HCT116 (cell line): ENCODE data around the gene CRIP2.

Experiments
- CEBPB ChIP-seq: IDR thresholded peaks from 2 replicates; pipeline ENCODE4 v1.6.1; 2012; ENCODE audit warnings: low read depth
- CTCF ChIP-seq, 3 experiments: fragments of 200-600 bp in 1 of 3; sonication (generic) in 1 of 3; IDR thresholded peaks in 2 of 3; conservative IDR thresholded peaks in 1 of 3; 2 replicates each; pipeline ENCODE4 v1.5.1; 2012 to 2017; ENCODE audit warnings: low read depth in 2 of 3, low read length in 2 of 3, antibody characterized with exemption in 1 of 3, borderline replicate concordance in 1 of 3, control low read depth in 1 of 3, mild to moderate bottlenecking in 1 of 3, mixed read lengths in 1 of 3, mixed run types in 1 of 3, moderate library complexity in 1 of 3; ENCODE audit not compliant: insufficient read depth in 1 of 3
- POLR2A ChIP-seq: IDR thresholded peaks from 2 replicates; pipeline ENCODE4 v1.7.0; 2011; ENCODE audit warnings: borderline replicate concordance; ENCODE audit not compliant: insufficient read depth, insufficient read length; ENCODE audit errors: extremely low read depth
- POLR2AphosphoS5 ChIP-seq: IDR thresholded peaks from 2 replicates; pipeline ENCODE4 v1.6.1; 2011; ENCODE audit warnings: mild to moderate bottlenecking, low read depth, low read length, moderate library complexity
- REST ChIP-seq: IDR thresholded peaks from 2 replicates; pipeline ENCODE4 v1.6.1; 2012; ENCODE audit warnings: low read depth
- SIN3A ChIP-seq: IDR thresholded peaks from 2 replicates; pipeline ENCODE4 v1.6.1; 2012; ENCODE audit warnings: low read depth
- SRF ChIP-seq: IDR thresholded peaks from 2 replicates; pipeline ENCODE4 v1.6.1; 2012; ENCODE audit warnings: low read depth
- TCF7L2 ChIP-seq: IDR thresholded peaks from 2 replicates; pipeline ENCODE4 v1.7.0; 2011; ENCODE audit warnings: borderline replicate concordance, inconsistent platforms; ENCODE audit not compliant: insufficient read depth, insufficient read length; ENCODE audit errors: extremely low read depth
- YY1 ChIP-seq: IDR thresholded peaks from 2 replicates; pipeline ENCODE4 v1.6.1; 2011; ENCODE audit warnings: low read length, low read depth, moderate library complexity, mild to moderate bottlenecking; ENCODE audit not compliant: insufficient replicate concordance; ENCODE audit errors: extremely low read depth
- ZBTB33 ChIP-seq: IDR thresholded peaks from 2 replicates; pipeline ENCODE4 v1.6.1; 2011; ENCODE audit warnings: mild to moderate bottlenecking, low read length, moderate library complexity; ENCODE audit not compliant: insufficient replicate concordance; ENCODE audit errors: extremely low read depth
- ZNF274 ChIP-seq: fragments of 200-500 bp; sonication (Bioruptor generic); IDR thresholded peaks from 2 replicates; pipeline ENCODE4 v1.6.1; 2014; ENCODE audit warnings: mild to moderate bottlenecking, low read depth, low read length, inconsistent platforms
- TF ChIP-seq, protein P1 (sequence below): IDR thresholded peaks from 2 replicates; pipeline ENCODE4 v1.6.1; 2012
- TF ChIP-seq, protein P2 (sequence below): IDR thresholded peaks from 2 replicates; pipeline ENCODE4 v1.6.1; 2012

DNA sequence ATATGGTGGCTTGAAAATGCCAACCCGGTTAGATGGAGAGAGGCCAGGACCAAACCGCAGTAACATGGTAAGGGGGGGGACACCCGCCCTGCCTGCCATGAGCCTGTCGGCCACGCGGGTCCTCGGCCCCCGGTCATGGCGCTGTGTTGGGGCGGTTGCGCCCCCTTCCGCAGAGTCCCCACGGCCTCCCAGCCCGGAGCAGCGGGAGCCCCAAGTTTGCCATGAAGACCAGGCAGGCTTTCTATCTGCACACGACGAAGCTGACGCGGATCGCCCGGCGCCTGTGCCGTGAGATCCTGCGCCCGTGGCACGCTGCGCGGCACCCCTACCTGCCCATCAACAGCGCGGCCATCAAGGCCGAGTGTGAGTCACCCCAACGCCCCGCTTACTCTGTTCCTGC lies 10.1 kb upstream of the CRIP2 start:
- TF ChIP-seq, protein P1, sequence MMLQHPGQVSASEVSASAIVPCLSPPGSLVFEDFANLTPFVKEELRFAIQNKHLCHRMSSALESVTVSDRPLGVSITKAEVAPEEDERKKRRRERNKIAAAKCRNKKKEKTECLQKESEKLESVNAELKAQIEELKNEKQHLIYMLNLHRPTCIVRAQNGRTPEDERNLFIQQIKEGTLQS: no peak
- TF ChIP-seq YY1 (no peak), REST (no peak), CTCF (IDR thresholded peaks at IDR 0.05 in 2 of 3, conservative IDR thresholded peaks at IDR 0.05 in 1 of 3; ENCODE audit: borderline replicate concordance in 1 of 3, insufficient read depth in 1 of 3, low read depth in 2 of 3, low read length in 2 of 3) (no peak), TCF7L2 (no peak), POLR2AphosphoS5 (no peak), SIN3A (no peak), POLR2A (no peak), CEBPB (no peak), ZBTB33 (no peak), SRF (no peak), ZNF274 (no peak)
- TF ChIP-seq, protein P2, sequence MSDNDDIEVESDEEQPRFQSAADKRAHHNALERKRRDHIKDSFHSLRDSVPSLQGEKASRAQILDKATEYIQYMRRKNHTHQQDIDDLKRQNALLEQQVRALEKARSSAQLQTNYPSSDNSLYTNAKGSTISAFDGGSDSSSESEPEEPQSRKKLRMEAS: no peak
